ENCODE results near the gene BTBD16. TPM values are rescaled to one million over a fixed set of nuclear protein-coding genes. Genes with fewer than 3 reads are reported as not detected.
A peak's percentile ranks its signal among the peaks of the same experiment; 100 is the strongest.

The BTBD16 gene
- total RNA-seq, 2 donors from 2014 or later, result not detected

- 61 to 75% methylated on average over 3 of the region's 3 CpGs for WGBS, 2 donors
- ATAC-seq, result no peak
- intact Hi-C loops (cut with DNase I), result no loop called here
- Histone ChIP-seq H3K4me1 (peaks cover 12% of the 10 kb centered on the region), H3K27me3 (no peaks in the 10 kb centered on the region), H3K9me3 (no peaks in the 10 kb centered on the region), H3K27ac (no peak overlapping the region), H3K4me3 (no peak overlapping the region), H3K36me3 (replicated peaks in 1 of 2; ENCODE audit: insufficient read depth in 1 of 2, low read depth in 2 of 2) (no peaks in the 10 kb centered on the region)
- TF ChIP-seq CTCF (IDR thresholded peaks at IDR 0.05) (no peak), POLR2A (IDR thresholded peaks at IDR 0.05) (no peak)
- DNase-seq, result no peak
Observed at GRCh38 chr10:122336961-122337360, 65.9 kb downstream of the BTBD16 start.

- no peak overlapping the region for H3K27ac ChIP-seq
- ATAC-seq (no peak), DNase-seq (no peak)
- H3K9me3 ChIP-seq, result no peaks in the 10 kb centered on the region
- peaks cover 12% of the 10 kb centered on the region for H3K4me1 ChIP-seq
- intact Hi-C loops (cut with DNase I), result no loop called here
- no peak overlapping the region for H3K4me3 ChIP-seq
- H3K27me3 ChIP-seq, result no peaks in the 10 kb centered on the region
- 86 to 87% methylated on average over 15 of the region's 15 CpGs for WGBS, 2 donors
- TF ChIP-seq POLR2A (IDR thresholded peaks at IDR 0.05) (no peak), CTCF (IDR thresholded peaks at IDR 0.05) (no peak)
- H3K36me3 ChIP-seq (replicated peaks in 1 of 2; ENCODE audit: insufficient read depth in 1 of 2, low read depth in 2 of 2), result no peaks in the 10 kb centered on the region
Observed at GRCh38 chr10:122338609-122339441, 67.7 kb downstream of the BTBD16 start.

- Histone ChIP-seq H3K4me3 (no peak overlapping the region), H3K27me3 (no peaks in the 10 kb centered on the region), H3K9me3 (no peaks in the 10 kb centered on the region), H3K36me3 (replicated peaks in 1 of 2; ENCODE audit: insufficient read depth in 1 of 2, low read depth in 2 of 2) (no peaks in the 10 kb centered on the region), H3K4me1 (peaks cover 12% of the 10 kb centered on the region), H3K27ac (peak overlapping the region; percentile 19 to 63 (median 50))
- no peak for TF ChIP-seq CTCF (IDR thresholded peaks at IDR 0.05)
- no peak for TF ChIP-seq POLR2A (IDR thresholded peaks at IDR 0.05)
- DNase-seq, result peak; percentile 34 to 67 (median 61)
- intact Hi-C loops (cut with DNase I), result no loop called here
- 45 to 54% methylated on average over 11 of the region's 11 CpGs for WGBS, 2 donors
- ATAC-seq, result peak; percentile 69
Observed at GRCh38 chr10:122341141-122341810, 70.2 kb downstream of the BTBD16 start.

GRCh38 chr10:122342293-122343134 lies 71.4 kb downstream of the BTBD16 start:
- intact Hi-C loops (cut with DNase I), result no loop called here
- Histone ChIP-seq H3K4me3 (no peak overlapping the region), H3K27me3 (no peaks in the 10 kb centered on the region), H3K36me3 (replicated peaks in 1 of 2; ENCODE audit: insufficient read depth in 1 of 2, low read depth in 2 of 2) (no peaks in the 10 kb centered on the region), H3K9me3 (no peaks in the 10 kb centered on the region), H3K27ac (peak overlapping the region in 2 of 4 donors; percentile 45 to 54), H3K4me1 (peaks cover 12% of the 10 kb centered on the region)
- WGBS, 2 donors, result 50 to 58% methylated on average over 8 of the region's 8 CpGs
- ATAC-seq (peak; percentile 53), DNase-seq (peak; percentile 47 to 59 (median 50))
- TF ChIP-seq CTCF (IDR thresholded peaks at IDR 0.05) (peak; percentile 54 to 79 (median 72)), POLR2A (IDR thresholded peaks at IDR 0.05) (no peak)

Data from body of pancreas (tissue), 4 donors.